HG03196 (cell line): ENCODE results near the gene GLUD2.
"Not testable (repeated sequence)": the region's sequence is repeated elsewhere in the genome, so short reads cannot be mapped to it uniquely, and the experiment has no call there.

Experiments
- ATAC-seq: cut with Tn5 transposase; IDR thresholded peaks from one replicate; pipeline ENCODE4 v1.9.1; 2021; ENCODE audit not compliant: unreplicated experiment

The GLUD2 gene

GRCh38 chrX:121047441-121048419, at the start of gene GLUD2:
TSS of gene GLUD2 (plus strand) at chrX:121047610. CDS start at chrX:121047685, 75 bp downstream.
- not testable (repeated sequence) for ATAC-seq

GRCh38 chrX:120999413-120999812, 48.0 kb upstream of the GLUD2 start:
- no peak for ATAC-seq

- ATAC-seq: no peak
Observed at GRCh38 chrX:121000589-121000988, 46.8 kb upstream of the GLUD2 start.

GRCh38 chrX:121008920-121009319, 38.5 kb upstream of the GLUD2 start:
- ATAC-seq: no peak

GRCh38 chrX:121009764-121010163, 37.6 kb upstream of the GLUD2 start:
- no peak for ATAC-seq

- no peak for ATAC-seq
Observed at GRCh38 chrX:121010218-121010617, 37.2 kb upstream of the GLUD2 start.

- no peak for ATAC-seq
Observed at GRCh38 chrX:121011254-121011653, 36.2 kb upstream of the GLUD2 start.

- no peak for ATAC-seq
Observed at GRCh38 chrX:121013897-121014455, 33.4 kb upstream of the GLUD2 start.

GRCh38 chrX:121014826-121015225, 32.6 kb upstream of the GLUD2 start:
- no peak for ATAC-seq

- no peak for ATAC-seq
Observed at GRCh38 chrX:121028419-121028818, 19.0 kb upstream of the GLUD2 start.

GRCh38 chrX:121030083-121030482, 17.3 kb upstream of the GLUD2 start:
- no peak for ATAC-seq

GRCh38 chrX:121032531-121032930, 14.9 kb upstream of the GLUD2 start:
- ATAC-seq: no peak

- ATAC-seq: no peak
Observed at GRCh38 chrX:121036137-121036536, 11.3 kb upstream of the GLUD2 start.

GRCh38 chrX:121036951-121037350, 10.5 kb upstream of the GLUD2 start:
- no peak for ATAC-seq

GRCh38 chrX:121050781-121051180, 3.4 kb downstream of the GLUD2 start:
- no peak for ATAC-seq

GRCh38 chrX:121052122-121052521, 4.7 kb downstream of the GLUD2 start:
- no peak for ATAC-seq

- no peak for ATAC-seq
Observed at GRCh38 chrX:121062289-121062688, 14.9 kb downstream of the GLUD2 start.

- no peak for ATAC-seq
Observed at GRCh38 chrX:121064579-121064978, 17.2 kb downstream of the GLUD2 start.

- ATAC-seq: not testable (repeated sequence)
Observed at GRCh38 chrX:121084247-121084646, 36.8 kb downstream of the GLUD2 start.

GRCh38 chrX:121084903-121085611, 37.6 kb downstream of the GLUD2 start:
- ATAC-seq: no peak

- no peak for ATAC-seq
Observed at GRCh38 chrX:121085612-121086010, 38.2 kb downstream of the GLUD2 start.

- ATAC-seq: no peak
Observed at GRCh38 chrX:121093011-121093410, 45.6 kb downstream of the GLUD2 start.
